Mesothelial cell of epicardium (in vitro differentiated cells): ENCODE measurements around the gene RNF31. TPM values are rescaled to one million over a fixed set of nuclear protein-coding genes. Genes with fewer than 3 reads are reported as not detected.

ENCODE experiments used
- DNase-seq, 2 experiments: peaks; one replicate each; pipeline ENCODE4 v3.0.0; 2021; ENCODE audit warnings: low spot score in 2 of 2; ENCODE audit not compliant: unreplicated experiment in 2 of 2
- H3K27ac Mint-ChIP-seq: 2 replicates; pipeline ENCODE4 v1.8.0; 2021; ENCODE audit warnings: mixed read lengths
- H3K27me3 Mint-ChIP-seq: 2 replicates; pipeline ENCODE4 v1.8.0; 2021; ENCODE audit warnings: low read depth, mixed read lengths
- H3K36me3 Mint-ChIP-seq: 2 replicates; pipeline ENCODE4 v1.8.0; 2021; ENCODE audit warnings: mixed read lengths
- H3K4me1 Mint-ChIP-seq: 2 replicates; pipeline ENCODE4 v1.8.0; 2021; ENCODE audit warnings: mixed read lengths
- H3K4me3 Mint-ChIP-seq: 2 replicates; pipeline ENCODE4 v1.8.0; 2021; ENCODE audit warnings: mild to moderate bottlenecking, moderate library complexity, mixed read lengths
- H3K9me3 Mint-ChIP-seq: 2 replicates; pipeline ENCODE4 v1.8.0; 2021; ENCODE audit warnings: mixed read lengths
- CTCF ChIP-seq: fragments of 200-600 bp; sonication (generic); IDR thresholded peaks from one replicate; pipeline ENCODE4 v1.5.0; 2021; ENCODE audit warnings: antibody characterized with exemption; ENCODE audit not compliant: unreplicated experiment
- total RNA-seq: library from RNA; stranded (reverse); gene quantifications from 3 replicates; pipeline ENCODE4 v1.2.1, GENCODE V29; 2021

The RNF31 gene
- total RNA-seq, 1 donor from 2014 or later = 90.5 TPM

GRCh38 chr14:24182110-24182882 lies 35.0 kb downstream of the RNF31 start:
- DNase-seq = no peak
- H3K36me3 Mint-ChIP-seq = peaks cover 16% of the 10 kb centered on the region
- peaks cover 13% of the 10 kb centered on the region for H3K4me1 Mint-ChIP-seq
- no peak overlapping the region for H3K4me3 Mint-ChIP-seq
- H3K27me3 Mint-ChIP-seq = no peaks in the 10 kb centered on the region
- H3K27ac Mint-ChIP-seq = peak overlapping the region; percentile 73
- no peaks in the 10 kb centered on the region for H3K9me3 Mint-ChIP-seq
- TF ChIP-seq CTCF = no peak

DNA sequence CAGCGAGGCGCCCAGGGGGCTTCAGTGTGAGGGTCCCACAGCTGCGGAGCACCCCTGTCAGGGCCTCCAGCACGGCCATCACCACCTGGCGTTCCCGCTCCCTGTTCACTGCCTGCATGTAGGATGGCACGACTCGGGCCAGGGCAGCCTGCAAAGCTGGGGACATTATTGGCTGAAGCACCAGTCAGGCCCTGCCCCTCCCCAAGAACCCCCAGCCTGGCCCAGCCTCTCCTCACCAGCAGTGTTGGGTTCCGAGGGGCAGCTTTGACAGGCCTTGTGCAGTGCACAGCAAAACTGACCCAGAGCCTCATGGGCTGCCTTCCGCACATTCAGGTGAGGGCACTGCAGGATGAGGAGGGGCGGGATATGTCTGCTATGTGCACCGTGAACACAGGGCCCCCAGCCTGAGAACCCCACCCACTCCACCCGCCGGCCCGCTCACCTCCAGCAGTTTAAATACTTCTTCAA lies 35.8 kb downstream of the RNF31 start:
- Mint-ChIP-seq H3K27me3 (no peaks in the 10 kb centered on the region), H3K9me3 (no peaks in the 10 kb centered on the region), H3K27ac (peak overlapping the region; percentile 73), H3K4me3 (no peak overlapping the region), H3K4me1 (peaks cover 16% of the 10 kb centered on the region), H3K36me3 (peaks cover 14% of the 10 kb centered on the region)
- TF ChIP-seq CTCF = no peak
- no peak for DNase-seq

DNA sequence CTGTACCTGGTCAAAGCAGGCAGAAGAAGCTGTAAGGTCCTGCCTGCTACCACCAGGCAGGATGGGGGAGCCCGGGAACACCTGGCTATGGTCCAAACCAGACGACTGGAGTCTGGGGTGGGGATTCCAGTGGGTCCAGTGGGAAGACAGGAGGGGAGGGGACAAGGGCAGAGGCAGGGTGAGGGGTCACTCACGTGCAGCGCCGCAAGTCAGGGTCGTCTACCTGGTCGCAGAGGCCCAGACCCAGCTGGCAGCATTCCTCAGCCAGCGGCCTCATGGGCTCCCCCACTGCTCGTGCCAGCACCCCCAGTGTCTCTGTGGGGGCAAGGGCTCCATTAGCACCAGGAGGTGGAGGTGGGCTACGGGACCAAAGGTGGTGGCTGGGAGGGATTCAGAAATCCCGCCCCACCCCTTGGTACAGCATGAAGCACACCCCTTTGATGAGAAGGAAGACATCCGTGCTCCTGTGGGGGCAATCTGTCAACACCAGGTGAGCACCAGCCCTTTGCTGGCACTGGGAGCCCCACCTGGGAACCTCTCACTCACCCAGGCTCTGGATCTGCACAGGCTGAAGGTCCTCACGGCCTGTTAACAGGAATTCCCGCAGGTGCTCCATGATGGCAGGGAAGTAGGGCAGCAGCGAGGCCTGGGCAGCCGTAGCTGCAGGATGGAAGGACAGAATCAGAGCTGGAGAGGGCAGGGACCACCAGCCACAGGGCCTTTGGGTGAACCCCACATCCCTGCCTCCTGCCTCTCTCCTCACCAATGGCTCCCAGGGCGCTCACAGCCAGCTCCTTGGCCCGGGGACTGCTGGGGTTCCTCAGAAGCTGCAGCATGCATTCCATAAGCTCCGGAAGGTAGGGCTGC lies 37.0 kb downstream of the RNF31 start:
- Mint-ChIP-seq H3K27ac (no peak overlapping the region), H3K9me3 (no peaks in the 10 kb centered on the region), H3K36me3 (peaks cover 10% of the 10 kb centered on the region), H3K4me3 (no peak overlapping the region), H3K4me1 (peaks cover 19% of the 10 kb centered on the region), H3K27me3 (no peaks in the 10 kb centered on the region)
- no peak for TF ChIP-seq CTCF
- DNase-seq = no peak

- Mint-ChIP-seq H3K4me3 (no peak overlapping the region), H3K9me3 (no peaks in the 10 kb centered on the region), H3K27me3 (no peaks in the 10 kb centered on the region), H3K4me1 (peaks cover 17% of the 10 kb centered on the region), H3K27ac (no peak overlapping the region), H3K36me3 (peaks cover 6% of the 10 kb centered on the region)
- no peak for DNase-seq
- TF ChIP-seq CTCF = no peak
Measured at GRCh38 chr14:24185026-24185425, 37.7 kb downstream of the RNF31 start.

DNA sequence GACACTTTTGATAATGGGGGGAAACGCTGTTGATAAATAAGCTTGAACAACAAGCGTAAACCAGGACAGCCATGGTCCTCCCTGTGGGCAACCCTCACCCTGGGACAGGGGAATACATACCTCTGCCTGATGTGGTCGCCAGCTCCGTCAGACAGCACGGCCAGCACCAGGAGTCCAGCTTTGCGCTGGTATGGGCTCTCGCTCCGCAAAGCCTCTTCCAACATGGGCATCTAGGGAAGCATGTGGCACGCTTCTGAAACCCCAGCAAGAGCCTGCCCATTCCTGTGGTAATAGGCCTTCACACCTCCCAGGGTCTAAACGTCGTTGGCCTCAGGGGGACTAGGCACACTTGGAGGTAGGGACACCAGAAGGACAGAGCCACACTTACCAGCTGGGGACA lies 38.4 kb downstream of the RNF31 start:
- Mint-ChIP-seq H3K4me3 (no peak overlapping the region), H3K4me1 (peaks cover 17% of the 10 kb centered on the region), H3K36me3 (peaks cover 5% of the 10 kb centered on the region), H3K27me3 (no peaks in the 10 kb centered on the region), H3K9me3 (no peaks in the 10 kb centered on the region), H3K27ac (no peak overlapping the region)
- no peak for TF ChIP-seq CTCF
- DNase-seq = no peak
